ENCODE measurements around the gene SSB.
"Not testable (repeated sequence)": the region's sequence is repeated elsewhere in the genome, so short reads cannot be mapped to it uniquely, and the experiment has no call there.

The SSB gene

GRCh38 chr2:169838743-169839489 is 40.2 kb downstream of the SSB start:
- no peak for DNase-seq

DNA sequence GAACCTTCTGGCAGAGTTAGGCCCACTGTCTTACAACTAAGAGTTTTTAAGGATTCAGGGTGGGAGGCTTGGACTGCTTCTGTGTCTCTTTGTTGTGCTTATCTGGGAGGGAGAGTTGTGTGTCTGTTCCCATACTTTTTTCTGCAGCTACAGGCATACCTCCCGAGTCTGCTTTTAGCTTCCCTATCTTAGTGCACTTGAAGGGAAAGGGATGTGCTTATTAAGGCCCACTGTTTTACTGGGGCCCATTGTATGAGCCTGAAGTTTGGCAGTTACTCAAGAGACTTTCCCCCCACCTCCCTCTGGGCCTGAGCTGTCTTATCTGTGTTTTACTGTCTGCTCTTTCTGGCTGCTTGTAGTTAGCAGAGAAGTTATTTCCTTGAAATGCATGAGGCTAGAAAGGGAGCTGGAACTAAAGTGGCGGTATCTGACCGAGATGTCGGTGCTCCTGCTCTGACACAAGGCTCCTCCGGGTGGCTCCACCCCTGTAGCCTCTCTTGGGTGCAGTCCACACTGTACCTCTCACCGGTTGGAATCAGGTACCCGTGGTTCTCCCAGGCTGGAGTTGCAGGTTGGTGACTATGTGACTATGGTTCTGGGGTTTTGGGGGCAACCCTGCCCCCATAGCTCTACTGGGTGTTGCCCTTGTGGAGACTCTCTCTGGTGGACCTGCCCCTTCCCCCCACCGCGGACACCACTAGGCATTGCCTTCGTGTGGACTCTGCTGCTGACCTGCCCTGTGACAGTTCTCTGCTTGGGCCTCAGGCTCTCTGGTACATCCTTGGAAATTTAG is 41.5 kb downstream of the SSB start:
- no peak for DNase-seq

DNA sequence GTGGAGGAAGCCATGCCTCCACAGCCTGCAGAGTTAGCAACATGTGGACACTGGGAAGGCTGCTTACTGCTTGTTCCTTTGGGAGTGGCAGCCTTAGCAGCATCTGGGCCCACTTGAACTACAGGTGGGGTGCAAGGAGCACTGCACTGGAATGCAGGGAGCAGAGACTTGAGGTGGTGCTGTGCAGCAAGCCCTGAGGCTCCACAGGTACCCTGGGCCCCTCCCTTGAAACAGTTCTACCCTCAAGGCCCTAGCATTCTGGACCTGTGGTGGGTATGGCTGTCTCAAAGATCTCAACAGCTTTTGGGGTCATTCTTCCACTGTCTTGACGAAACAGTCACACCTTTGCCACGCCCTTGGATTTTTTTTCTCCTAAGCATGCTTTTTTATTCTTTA is 42.1 kb downstream of the SSB start:
- no peak for DNase-seq

GRCh38 chr2:169841625-169842024 is 43.0 kb downstream of the SSB start:
- DNase-seq, result not testable (repeated sequence)

- no peak for DNase-seq
These were observed 46.3 kb downstream of the SSB start for GRCh38 chr2:169845016-169845415.

DNA sequence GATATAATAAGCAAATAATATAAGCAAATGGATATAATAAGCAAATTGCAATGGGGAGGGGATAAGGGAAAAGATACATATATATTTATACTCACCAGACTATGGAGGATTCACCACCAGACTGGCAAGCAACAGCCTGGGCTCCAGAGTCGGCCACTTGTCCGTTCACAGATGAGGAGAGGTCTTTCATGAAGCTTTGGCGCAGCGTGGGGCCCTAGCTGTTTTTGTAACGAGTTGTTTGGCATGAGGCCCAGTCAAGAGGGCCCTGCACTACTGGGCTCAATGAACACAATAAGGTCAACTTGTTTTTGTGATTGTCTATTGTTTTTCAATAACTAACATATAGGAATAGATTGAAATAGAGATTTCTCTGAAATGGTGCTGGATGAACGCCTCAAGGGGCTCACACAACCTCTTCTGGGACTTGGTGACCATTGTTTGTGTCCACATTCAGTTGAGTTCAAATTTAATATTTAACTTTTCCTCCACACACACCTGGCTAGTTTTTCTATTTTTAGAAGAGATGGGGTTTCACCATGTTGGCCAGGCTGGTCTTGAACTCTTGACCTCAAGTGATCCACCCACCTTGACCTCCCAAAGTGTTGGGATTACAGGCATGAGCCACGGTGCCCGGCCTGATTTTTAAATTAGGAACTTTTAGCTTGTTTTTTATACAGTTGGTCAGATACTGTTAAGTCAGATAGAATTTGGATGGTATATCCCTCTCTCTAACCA is 50.5 kb downstream of the SSB start:
- not testable (repeated sequence) for DNase-seq

DNA sequence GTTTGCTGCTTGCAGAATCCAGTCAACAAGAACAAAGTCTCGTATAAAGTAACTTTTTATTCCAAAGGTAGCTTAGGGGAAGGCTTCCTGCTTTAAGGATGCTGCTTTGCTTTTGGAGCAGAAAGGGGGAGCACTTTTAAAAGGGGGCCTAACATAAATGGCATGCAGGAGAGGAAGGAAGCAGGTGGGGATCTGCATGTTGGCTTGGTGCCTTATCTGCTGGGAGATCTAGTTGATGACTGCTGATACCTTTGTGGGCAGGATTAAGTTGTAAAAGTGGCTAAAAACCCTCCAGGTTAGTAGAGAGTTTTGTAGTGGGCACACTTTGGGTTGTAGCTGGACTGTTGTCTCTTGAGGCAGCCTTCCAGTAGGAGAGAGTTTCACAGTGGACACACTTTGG is 51.0 kb downstream of the SSB start:
- no peak for DNase-seq

DNA sequence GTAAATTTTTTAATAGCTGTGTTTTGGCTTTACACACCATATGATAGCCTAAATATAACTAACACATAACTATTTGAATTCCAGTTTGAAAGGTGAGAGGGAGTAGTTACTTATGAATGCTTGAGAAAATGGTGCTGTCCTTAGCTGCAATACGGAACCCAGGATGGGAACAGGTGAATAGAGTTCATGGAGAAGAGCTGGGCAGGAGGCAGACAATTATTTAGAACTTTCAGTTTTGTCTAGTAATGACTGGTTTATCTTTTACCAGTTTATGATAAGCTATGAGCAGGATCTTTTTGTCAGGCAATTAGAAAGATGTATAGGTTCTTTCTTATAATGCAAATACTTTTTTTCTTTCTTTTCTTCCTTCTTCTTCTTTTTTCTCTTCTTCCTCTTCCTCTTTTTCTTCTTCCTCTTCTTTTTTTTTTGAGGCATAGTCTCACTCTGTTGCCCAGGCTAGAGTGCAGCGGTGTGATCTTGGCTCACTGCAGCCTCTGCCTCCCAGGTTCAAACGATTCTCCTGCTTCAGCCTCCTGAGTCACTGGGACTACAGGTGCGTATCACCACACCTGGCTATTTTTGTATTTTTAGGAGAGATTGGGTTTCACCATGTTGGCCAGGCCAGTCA is 54.5 kb downstream of the SSB start:
- DNase-seq, result no peak

GRCh38 chr2:169855281-169856258 is 56.9 kb downstream of the SSB start:
- not testable (repeated sequence) for DNase-seq

DNA sequence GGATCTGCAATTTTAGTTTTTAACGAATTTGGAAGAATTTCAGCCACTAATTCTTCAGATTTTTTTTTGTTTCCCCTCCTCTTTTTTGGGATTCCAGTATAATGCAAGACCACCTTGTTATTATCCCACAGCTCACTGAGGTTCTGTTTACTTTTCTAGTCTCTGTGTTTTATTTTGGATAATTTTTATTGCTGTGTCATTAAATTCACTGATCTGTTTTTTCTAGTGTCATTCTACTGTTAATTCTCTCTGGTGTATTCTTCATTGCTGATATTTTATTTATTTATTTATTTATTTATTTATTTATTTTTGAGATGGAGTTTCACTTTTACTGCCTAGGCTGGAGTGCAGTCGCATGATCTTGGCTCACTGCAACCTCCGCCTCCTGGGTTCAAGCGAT is 60.8 kb downstream of the SSB start:
- no peak for DNase-seq

DNA sequence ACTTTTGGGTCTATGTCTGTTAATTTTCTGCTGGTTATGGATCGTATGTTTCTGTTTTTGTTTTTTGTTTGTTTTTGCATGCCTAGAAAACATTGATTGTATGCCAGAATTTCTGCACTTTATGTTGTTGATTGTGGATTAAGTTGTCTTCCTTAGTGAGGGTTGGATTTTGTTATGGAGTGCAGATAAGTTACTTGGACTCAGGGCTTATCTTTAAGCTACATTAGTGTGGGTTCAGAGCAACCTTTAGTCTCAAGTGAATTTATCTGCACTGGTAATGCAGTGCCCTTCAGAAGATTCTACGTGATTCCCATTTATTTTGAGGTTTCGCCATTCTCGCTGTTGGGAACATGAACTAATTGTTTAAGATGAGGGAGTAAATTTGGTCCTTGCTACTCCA is 61.5 kb downstream of the SSB start:
- no peak for DNase-seq

Measured in 8988T (cell line).